ENCODE data around the gene VWA3B. TPM values are rescaled to one million over a fixed set of nuclear protein-coding genes. Genes with fewer than 3 reads are reported as not detected.

VWA3B gene
- total RNA-seq, 4 donors from 2014 or later, result not detected

DNA sequence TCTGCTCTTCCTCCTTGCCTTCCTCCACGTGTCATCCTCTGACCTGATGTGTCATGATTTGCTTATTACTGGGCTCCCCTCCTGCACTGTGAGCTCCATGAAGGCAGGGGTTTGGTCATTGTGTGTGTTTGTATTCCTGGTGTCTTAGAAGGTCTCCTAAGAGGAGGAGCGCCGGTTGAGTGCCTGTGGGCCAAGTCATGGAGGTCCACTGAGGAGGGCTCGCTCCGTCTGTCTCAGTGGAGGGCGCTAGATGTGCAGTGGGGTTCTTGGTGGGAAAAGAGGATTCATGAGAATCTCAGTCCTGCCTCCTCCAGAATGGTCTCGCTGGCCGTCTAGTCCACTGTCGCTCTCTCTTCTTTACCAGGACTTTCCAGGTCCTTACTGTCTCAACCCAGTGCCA is 100.2 kb downstream of the VWA3B start:
- Histone ChIP-seq H3K4me1 (no peaks in the 10 kb centered on the region), H3K27ac (no peak overlapping the region), H3K27me3 (no peaks in the 10 kb centered on the region), H3K36me3 (no peaks in the 10 kb centered on the region), H3K4me3 (no peak overlapping the region), H3K9me3 (no peaks in the 10 kb centered on the region)
- 88 to 89% methylated on average over 6 to 9 of the region's 9 CpGs for WGBS, 2 donors
- DNase-seq, result no peak
- TF ChIP-seq POLR2A (IDR thresholded peaks at IDR 0.05), result no peak
- TF ChIP-seq, protein P1, sequence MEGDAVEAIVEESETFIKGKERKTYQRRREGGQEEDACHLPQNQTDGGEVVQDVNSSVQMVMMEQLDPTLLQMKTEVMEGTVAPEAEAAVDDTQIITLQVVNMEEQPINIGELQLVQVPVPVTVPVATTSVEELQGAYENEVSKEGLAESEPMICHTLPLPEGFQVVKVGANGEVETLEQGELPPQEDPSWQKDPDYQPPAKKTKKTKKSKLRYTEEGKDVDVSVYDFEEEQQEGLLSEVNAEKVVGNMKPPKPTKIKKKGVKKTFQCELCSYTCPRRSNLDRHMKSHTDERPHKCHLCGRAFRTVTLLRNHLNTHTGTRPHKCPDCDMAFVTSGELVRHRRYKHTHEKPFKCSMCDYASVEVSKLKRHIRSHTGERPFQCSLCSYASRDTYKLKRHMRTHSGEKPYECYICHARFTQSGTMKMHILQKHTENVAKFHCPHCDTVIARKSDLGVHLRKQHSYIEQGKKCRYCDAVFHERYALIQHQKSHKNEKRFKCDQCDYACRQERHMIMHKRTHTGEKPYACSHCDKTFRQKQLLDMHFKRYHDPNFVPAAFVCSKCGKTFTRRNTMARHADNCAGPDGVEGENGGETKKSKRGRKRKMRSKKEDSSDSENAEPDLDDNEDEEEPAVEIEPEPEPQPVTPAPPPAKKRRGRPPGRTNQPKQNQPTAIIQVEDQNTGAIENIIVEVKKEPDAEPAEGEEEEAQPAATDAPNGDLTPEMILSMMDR (IDR thresholded peaks at IDR 0.05), result no peak
- intact Hi-C loops (cut with DNase I), result no loop called here

DNA sequence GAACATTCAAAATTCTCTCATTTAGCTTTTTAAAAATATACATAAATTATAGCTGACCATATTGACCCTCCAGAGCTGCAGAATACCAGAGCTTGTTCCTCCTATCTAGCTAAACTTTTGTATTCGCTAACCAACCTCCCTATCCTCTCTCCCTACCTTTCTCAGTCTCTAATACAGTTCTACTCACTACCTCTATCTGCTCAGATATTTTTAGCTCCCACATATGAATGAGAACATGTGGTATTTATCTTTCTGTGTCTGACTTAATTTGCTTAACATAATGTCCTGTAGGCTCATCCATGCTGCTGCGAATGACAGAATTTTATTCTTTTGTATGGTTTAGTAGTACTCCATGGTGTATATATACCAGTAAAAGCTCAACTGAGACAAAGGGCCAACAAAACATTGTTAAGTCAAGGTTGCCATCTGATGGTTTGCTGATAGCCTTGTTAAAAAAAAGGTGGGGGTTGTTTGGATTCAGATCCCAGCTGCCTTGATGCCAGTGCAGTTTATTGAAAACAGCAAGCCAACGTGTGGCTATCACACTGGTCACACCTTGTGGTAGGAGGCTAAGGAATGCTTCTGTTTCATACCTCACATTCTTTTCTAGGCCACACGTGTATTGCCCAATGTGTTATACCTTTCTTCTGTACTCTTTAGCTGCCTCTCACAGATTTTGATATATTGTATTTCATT is 101.5 kb downstream of the VWA3B start:
- no peaks in the 10 kb centered on the region for H3K9me3 ChIP-seq
- no peaks in the 10 kb centered on the region for H3K27me3 ChIP-seq
- WGBS, 2 donors, result 64 to 69% methylated on average over 4 of the region's 4 CpGs
- no peak overlapping the region for H3K27ac ChIP-seq
- no peak for TF ChIP-seq POLR2A (IDR thresholded peaks at IDR 0.05)
- TF ChIP-seq, protein P1 (IDR thresholded peaks at IDR 0.05), result no peak
- H3K4me3 ChIP-seq, result no peak overlapping the region
- no peaks in the 10 kb centered on the region for H3K36me3 ChIP-seq
- no peaks in the 10 kb centered on the region for H3K4me1 ChIP-seq
- intact Hi-C loops (cut with DNase I), result no loop called here
- no peak for DNase-seq

DNA sequence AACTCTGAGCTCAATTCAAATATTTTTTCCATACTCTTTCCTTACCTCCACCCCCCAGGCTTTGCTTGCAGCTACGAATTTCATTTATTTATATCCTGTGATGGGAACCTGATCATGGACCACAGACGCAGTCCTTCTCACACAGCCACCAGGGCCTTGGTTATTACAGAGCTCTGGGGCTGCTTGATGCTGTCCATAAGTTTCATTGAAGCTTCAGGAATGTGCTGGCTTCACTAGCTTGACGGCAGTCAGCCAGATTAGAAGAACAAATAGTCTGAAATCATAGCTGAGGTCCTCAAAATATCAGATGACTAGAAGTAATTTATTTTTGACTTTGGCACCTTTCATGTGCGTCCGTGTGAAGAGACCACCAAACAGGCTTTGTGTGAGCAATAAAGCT is 104.9 kb downstream of the VWA3B start:
- TF ChIP-seq, protein P1 (IDR thresholded peaks at IDR 0.05), result no peak
- TF ChIP-seq POLR2A (IDR thresholded peaks at IDR 0.05), result no peak
- H3K36me3 ChIP-seq, result no peaks in the 10 kb centered on the region
- H3K4me1 ChIP-seq, result no peaks in the 10 kb centered on the region
- H3K9me3 ChIP-seq, result no peaks in the 10 kb centered on the region
- H3K27me3 ChIP-seq, result no peaks in the 10 kb centered on the region
- WGBS, 2 donors, result 54 to 55% methylated on average over 5 of the region's 5 CpGs
- intact Hi-C loops (cut with DNase I), result no loop called here
- H3K4me3 ChIP-seq, result no peak overlapping the region
- no peak for DNase-seq
- H3K27ac ChIP-seq, result no peak overlapping the region

DNA sequence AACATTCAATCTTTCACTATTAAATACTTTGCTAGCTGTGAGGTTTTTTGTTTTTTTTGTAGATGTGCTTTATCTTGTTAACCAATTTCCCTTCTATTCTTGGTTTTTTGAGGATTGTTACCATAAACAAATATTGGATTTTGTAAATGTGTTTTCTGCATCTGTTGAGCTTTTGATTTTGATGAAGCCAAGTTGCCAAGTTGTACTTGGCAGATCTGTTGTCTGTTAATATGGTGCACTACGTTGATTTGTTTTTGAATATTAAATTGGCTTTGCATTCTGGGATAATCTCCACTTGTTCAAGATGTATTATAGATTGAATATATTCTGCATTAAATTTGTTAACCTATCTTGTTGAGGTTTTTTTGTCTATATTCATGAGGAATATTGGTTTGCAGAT is 114.6 kb downstream of the VWA3B start:
- intact Hi-C loops (cut with DNase I), result no loop called here
- H3K27ac ChIP-seq, result no peak overlapping the region
- DNase-seq, result no peak
- no peaks in the 10 kb centered on the region for H3K27me3 ChIP-seq
- no peak for TF ChIP-seq POLR2A (IDR thresholded peaks at IDR 0.05)
- TF ChIP-seq, protein P1 (IDR thresholded peaks at IDR 0.05), result no peak
- H3K9me3 ChIP-seq, result no peaks in the 10 kb centered on the region
- 80 to 83% methylated on average over 1 of the region's 1 CpG for WGBS, 2 donors
- H3K36me3 ChIP-seq, result no peaks in the 10 kb centered on the region
- H3K4me3 ChIP-seq, result no peak overlapping the region
- no peaks in the 10 kb centered on the region for H3K4me1 ChIP-seq

DNA sequence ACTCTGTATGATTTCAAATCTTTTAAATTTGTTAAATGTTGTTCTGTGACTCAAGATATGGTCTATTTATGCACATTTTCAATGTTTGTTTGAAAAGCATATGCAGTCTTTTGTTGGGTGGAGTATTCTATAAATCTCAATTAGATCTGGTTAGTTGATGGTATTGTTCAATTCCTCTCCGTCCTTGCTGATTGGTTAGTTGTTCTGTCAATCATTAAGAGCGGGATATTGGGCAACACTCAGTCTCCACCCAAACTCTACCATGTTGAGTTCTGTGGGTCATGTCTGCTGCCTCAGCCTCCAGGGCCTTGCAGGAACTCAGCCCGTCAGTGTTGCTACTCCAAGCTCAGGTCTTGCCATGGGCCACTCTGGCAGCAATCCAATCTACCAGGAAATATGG is 118.9 kb downstream of the VWA3B start:
- DNase-seq, result no peak
- intact Hi-C loops (cut with DNase I), result no loop called here
- Histone ChIP-seq H3K4me1 (no peaks in the 10 kb centered on the region), H3K27ac (no peak overlapping the region), H3K27me3 (peaks cover 0 to 5% (median 0%) of the 10 kb centered on the region in 4 donors), H3K36me3 (no peaks in the 10 kb centered on the region), H3K9me3 (no peaks in the 10 kb centered on the region), H3K4me3 (no peak overlapping the region)
- 87 to 90% methylated on average over 2 to 3 of the region's 3 CpGs for WGBS, 2 donors
- TF ChIP-seq, protein P1 (IDR thresholded peaks at IDR 0.05), result no peak
- no peak for TF ChIP-seq POLR2A (IDR thresholded peaks at IDR 0.05)

All from esophagus squamous epithelium (tissue), 5 donors.